ENCODE data around the gene PLEKHB2. TPM values are rescaled to one million over a fixed set of nuclear protein-coding genes. Genes with fewer than 3 reads are reported as not detected.
"Not testable (repeated sequence)": the region's sequence is repeated elsewhere in the genome, so short reads cannot be mapped to it uniquely, and the experiment has no call there.

The PLEKHB2 gene
- total and polyA plus RNA-seq, 10 of the 15 experiments (the other 5 are each of a cell fraction or from before 2014, with no cell fraction given): 12.3 to 55.6 (median 26.2) TPM

GRCh38 chr2:131077182-131077846, 27.8 kb upstream of the PLEKHB2 start:
- Histone ChIP-seq H3K4me2 (ENCODE audit: control insufficient read depth, insufficient read depth) (no peak overlapping the region), H3K27me3 (replicated peaks in 1 of 2; ENCODE audit: control insufficient read depth in 2 of 2, insufficient read depth in 2 of 2, low read length in 1 of 2) (no peaks in the 10 kb centered on the region), H3K79me2 (ENCODE audit: control insufficient read depth, insufficient read depth, low read length) (peaks cover 14% of the 10 kb centered on the region), H3K4me3 (no peak overlapping the region), H3K9ac (ENCODE audit: control insufficient read depth, insufficient read depth, low read length) (no peak overlapping the region), H3K4me1 (ENCODE audit: control insufficient read depth, insufficient read depth, low read length) (no peaks in the 10 kb centered on the region), H3K27ac (ENCODE audit: control insufficient read depth, insufficient read depth) (no peak overlapping the region), H4K20me1 (ENCODE audit: control insufficient read depth, insufficient read depth) (peaks cover 15% of the 10 kb centered on the region), H2AFZ (ENCODE audit: control insufficient read depth, low read depth, low read length) (no peak overlapping the region), H3K9me3 (replicated peaks; ENCODE audit: control insufficient read depth, insufficient read depth, low read length) (no peaks in the 10 kb centered on the region), H3K36me3 (ENCODE audit: control insufficient read depth in 2 of 2, insufficient read depth in 2 of 2, low read length in 1 of 2) (peaks cover 16 to 61% of the 10 kb centered on the region in 2 experiments)
- CTCF ChIA-PET: no interaction called here
- SMC1A ChIA-PET (ENCODE audit: uncharacterized antibody, unreplicated experiment): no interaction called here
- FAIRE-seq (no peak), ATAC-seq (no peak), DNase-seq (ENCODE audit: low read depth, low spot score) (no peak)
- BruUV-seq (replicated peaks): no TSS peak
- 97% methylated on average over 11 of the region's 11 CpGs for WGBS (ENCODE audit: insufficient coverage, insufficient replicate concordance, low lambda C conversion rate, missing lambda C conversion rate)
- no peak for TF ChIP-seq CEBPB (IDR thresholded peaks at IDR 0.05; ENCODE audit: borderline replicate concordance in 1 of 2, low read depth in 2 of 2, low read length in 2 of 2)
- RAD21 ChIA-PET (ENCODE audit: unreplicated experiment): no interaction called here
- POLR2A ChIA-PET: no interaction called here
- intact Hi-C loops (cut with micrococcal nuclease; ENCODE audit: unreplicated experiment): no loop called here
- in situ Hi-C loops (cut with MboI): no loop called here

GRCh38 chr2:131077966-131078365, 27.2 kb upstream of the PLEKHB2 start:
- H3K4me2 ChIP-seq (ENCODE audit: control insufficient read depth, insufficient read depth): no peak overlapping the region
- no peaks in the 10 kb centered on the region for H3K9me3 ChIP-seq (replicated peaks; ENCODE audit: control insufficient read depth, insufficient read depth, low read length)
- intact Hi-C loops (cut with micrococcal nuclease; ENCODE audit: unreplicated experiment): no loop called here
- TF ChIP-seq ZNF24 (IDR thresholded peaks at IDR 0.05) (no peak), NFXL1 (IDR thresholded peaks at IDR 0.05; ENCODE audit: borderline replicate concordance) (no peak), RELA (IDR thresholded peaks at IDR 0.05; ENCODE audit: borderline replicate concordance, partially characterized antibody) (no peak), BACH1 (IDR thresholded peaks at IDR 0.05; ENCODE audit: borderline replicate concordance) (no peak)
- ChIA-PET POLR2A (no interaction called here), RAD21 (ENCODE audit: unreplicated experiment) (no interaction called here), CTCF (no interaction called here), SMC1A (ENCODE audit: uncharacterized antibody, unreplicated experiment) (no interaction called here)
- no TSS peak for BruUV-seq (replicated peaks)
- DNase-seq (ENCODE audit: low read depth, low spot score): no peak
- no peak overlapping the region for H3K27ac ChIP-seq (ENCODE audit: control insufficient read depth, insufficient read depth)
- no peak for ATAC-seq
- H3K36me3 ChIP-seq (ENCODE audit: control insufficient read depth in 2 of 2, insufficient read depth in 2 of 2, low read length in 1 of 2): peaks cover 16 to 58% of the 10 kb centered on the region in 2 experiments
- in situ Hi-C loops (cut with MboI): no loop called here
- WGBS (ENCODE audit: insufficient coverage, insufficient replicate concordance, low lambda C conversion rate, missing lambda C conversion rate): 77% methylated on average over 3 of the region's 3 CpGs
- FAIRE-seq: no peak
- H3K9ac ChIP-seq (ENCODE audit: control insufficient read depth, insufficient read depth, low read length): no peak overlapping the region
- H3K4me3 ChIP-seq: no peak overlapping the region
- H3K27me3 ChIP-seq (replicated peaks in 1 of 2; ENCODE audit: control insufficient read depth in 2 of 2, insufficient read depth in 2 of 2, low read length in 1 of 2): no peaks in the 10 kb centered on the region
- peaks cover 14% of the 10 kb centered on the region for H3K79me2 ChIP-seq (ENCODE audit: control insufficient read depth, insufficient read depth, low read length)
- H3K4me1 ChIP-seq (ENCODE audit: control insufficient read depth, insufficient read depth, low read length): no peaks in the 10 kb centered on the region
- H2AFZ ChIP-seq (ENCODE audit: control insufficient read depth, low read depth, low read length): no peak overlapping the region
- peaks cover 12% of the 10 kb centered on the region for H4K20me1 ChIP-seq (ENCODE audit: control insufficient read depth, insufficient read depth)

- H2AFZ ChIP-seq (ENCODE audit: control insufficient read depth, low read depth, low read length); H3K4me2 ChIP-seq (ENCODE audit: control insufficient read depth, insufficient read depth); H3K4me1 ChIP-seq (ENCODE audit: control insufficient read depth, insufficient read depth, low read length); intact Hi-C loops (cut with micrococcal nuclease; ENCODE audit: unreplicated experiment); POLR2A ChIA-PET; SMC1A ChIA-PET (ENCODE audit: uncharacterized antibody, unreplicated experiment); H3K4me3 ChIP-seq; RAD21 ChIA-PET (ENCODE audit: unreplicated experiment); H3K9ac ChIP-seq (ENCODE audit: control insufficient read depth, insufficient read depth, low read length); H3K27ac ChIP-seq (ENCODE audit: control insufficient read depth, insufficient read depth); BruUV-seq (replicated peaks); ATAC-seq; DNase-seq (ENCODE audit: low read depth, low spot score); in situ Hi-C loops (cut with MboI); H3K27me3 ChIP-seq (replicated peaks in 1 of 2; ENCODE audit: control insufficient read depth in 2 of 2, insufficient read depth in 2 of 2, low read length in 1 of 2); H3K9me3 ChIP-seq (replicated peaks; ENCODE audit: control insufficient read depth, insufficient read depth, low read length); FAIRE-seq: not testable (repeated sequence)
- H4K20me1 ChIP-seq (ENCODE audit: control insufficient read depth, insufficient read depth): peaks cover 12% of the 10 kb centered on the region
- 96% methylated on average over 6 of the region's 6 CpGs for WGBS (ENCODE audit: insufficient coverage, insufficient replicate concordance, low lambda C conversion rate, missing lambda C conversion rate)
- peaks cover 26% of the 10 kb centered on the region for H3K79me2 ChIP-seq (ENCODE audit: control insufficient read depth, insufficient read depth, low read length)
- H3K36me3 ChIP-seq (ENCODE audit: control insufficient read depth in 2 of 2, insufficient read depth in 2 of 2, low read length in 1 of 2): peaks cover 12 to 51% of the 10 kb centered on the region in 2 experiments
- CTCF ChIA-PET: interaction anchor here (0.7 kb wide), 1 partner anchor 707 kb away, joined by 3 read pairs; no protein-coding TSS in a partner anchor
Measured at GRCh38 chr2:131079931-131080330, 25.2 kb upstream of the PLEKHB2 start.

Measured in GM12878 (cell line).